Medulla oblongata (tissue), 1 donor: ENCODE data around the gene MRPL21.
A peak's percentile ranks its signal among the peaks of the same experiment; 100 is the strongest.

Experiments
- DNase-seq: peaks from one replicate; pipeline ENCODE4 v3.0.0-alpha.2; 2015; ENCODE audit errors: extremely low spot score

MRPL21 gene

DNA sequence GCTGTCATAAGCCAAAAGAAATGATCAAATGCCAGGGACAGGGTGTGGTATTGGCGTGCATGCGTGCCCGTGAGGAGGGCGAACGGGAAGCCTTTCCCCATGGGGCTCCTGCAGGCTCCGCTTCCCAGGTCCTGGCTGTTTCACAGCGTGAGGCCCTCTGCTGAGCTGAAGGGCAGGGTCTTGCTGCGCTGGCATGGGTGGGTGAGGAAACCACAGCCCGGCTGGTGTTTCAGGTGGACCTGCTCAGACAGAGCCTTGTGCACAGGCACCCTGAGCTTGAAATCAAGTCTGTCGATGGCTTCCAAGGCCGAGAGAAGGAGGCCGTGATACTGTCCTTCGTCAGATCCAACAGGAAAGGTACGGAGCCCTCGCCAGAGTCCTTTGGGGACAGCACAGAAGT lies 31.4 kb upstream of the MRPL21 start:
- no peak for DNase-seq

DNA sequence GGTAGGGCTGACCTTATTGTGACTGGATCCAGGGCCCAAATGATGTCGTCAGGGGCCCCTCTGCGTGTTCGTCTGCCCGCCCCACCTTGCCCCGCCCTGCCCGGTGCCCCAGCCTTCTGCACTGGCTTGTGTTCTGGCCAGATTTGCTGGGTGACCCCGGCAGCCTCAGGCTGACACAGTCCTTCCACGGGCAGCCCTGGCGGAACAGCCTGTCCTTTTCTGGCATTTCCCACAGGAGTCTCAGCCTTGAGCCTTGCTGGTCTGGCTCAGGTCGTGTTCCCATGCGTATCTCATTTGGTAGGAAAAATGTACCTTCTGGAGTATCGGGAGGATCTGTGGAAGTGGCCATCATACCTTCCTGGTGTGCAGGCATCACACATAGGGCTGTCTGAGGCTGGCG lies 31.0 kb upstream of the MRPL21 start:
- no peak for DNase-seq

DNA sequence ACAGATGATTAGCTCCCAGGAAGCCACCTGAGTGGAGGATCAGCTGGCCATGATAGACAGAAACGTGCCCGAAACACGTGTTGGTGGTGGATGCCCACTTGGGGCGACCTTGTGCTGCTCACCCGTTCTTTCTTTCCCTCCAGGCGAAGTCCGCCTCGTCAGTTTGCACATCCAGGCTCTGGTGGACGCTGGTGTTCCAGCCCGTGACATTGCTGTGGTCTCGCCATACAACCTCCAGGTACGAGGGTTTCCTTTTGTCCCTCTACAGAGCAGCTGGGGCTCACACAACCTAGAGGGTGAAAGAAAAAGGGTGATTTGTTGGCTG lies 30.7 kb upstream of the MRPL21 start:
- no peak for DNase-seq

DNA sequence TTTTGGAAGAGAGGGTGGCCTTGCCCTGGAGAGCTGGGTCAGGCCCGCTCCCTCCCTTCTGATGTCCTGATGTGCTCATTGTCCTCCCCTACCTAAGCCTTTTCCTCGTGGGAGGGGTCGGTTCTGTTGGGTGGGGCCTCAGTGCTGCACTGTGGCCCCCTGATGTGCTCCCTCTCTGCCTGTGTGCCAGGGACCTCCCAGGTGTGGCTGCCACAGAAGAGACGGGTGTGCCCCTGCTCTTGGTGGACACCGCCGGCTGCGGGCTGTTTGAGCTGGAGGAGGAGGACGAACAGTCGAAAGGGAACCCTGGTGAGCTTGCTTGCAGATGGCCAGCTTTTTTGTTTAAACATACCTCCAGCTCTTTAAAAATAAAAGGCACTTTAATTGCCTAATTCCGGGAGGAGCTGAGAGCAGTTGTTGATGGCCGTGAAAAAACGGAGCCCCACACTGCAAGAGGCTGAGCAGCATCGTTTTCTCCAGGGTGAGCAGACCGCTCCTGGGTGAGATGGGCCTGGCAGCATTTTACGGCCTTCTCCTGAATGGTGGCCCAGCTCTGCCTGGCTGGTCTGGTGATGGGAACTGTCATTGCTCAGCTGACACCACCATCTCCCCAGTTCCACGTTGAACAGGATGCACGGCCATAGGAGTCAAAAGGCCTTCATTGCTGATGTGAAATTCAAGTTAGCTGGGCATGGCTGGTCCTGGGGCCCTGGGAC lies 30.1 kb upstream of the MRPL21 start:
- no peak for DNase-seq

DNA sequence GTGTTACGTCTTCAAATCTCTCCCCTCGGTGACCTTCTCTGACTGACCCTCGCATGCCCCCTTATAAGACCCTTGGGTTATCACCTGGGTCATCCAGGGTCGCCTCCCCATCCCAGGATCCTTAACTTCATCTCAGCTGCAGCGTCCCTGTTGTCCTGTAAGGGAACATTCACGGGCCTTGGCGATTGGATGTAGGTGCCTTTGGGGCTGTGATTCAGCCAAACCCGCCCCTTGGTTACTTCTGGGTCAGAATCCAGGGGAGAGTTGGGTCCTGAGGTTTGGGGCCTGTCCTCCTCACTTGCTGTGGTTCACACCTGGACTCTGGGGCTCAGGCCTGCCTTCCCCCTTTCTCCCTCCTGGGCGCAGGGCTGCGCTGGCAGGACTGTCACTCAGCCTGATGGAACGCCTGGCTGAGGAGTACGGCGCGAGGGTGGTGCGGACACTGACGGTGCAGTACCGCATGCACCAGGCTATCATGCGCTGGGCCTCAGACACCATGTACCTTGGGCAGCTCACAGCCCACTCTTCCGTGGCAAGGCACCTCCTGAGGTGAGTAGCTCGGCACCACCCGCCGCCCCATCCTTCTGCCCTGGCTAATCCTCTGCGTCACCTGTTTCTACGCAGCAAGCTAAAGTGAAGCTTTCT lies 29.4 kb upstream of the MRPL21 start:
- no peak for DNase-seq

DNA sequence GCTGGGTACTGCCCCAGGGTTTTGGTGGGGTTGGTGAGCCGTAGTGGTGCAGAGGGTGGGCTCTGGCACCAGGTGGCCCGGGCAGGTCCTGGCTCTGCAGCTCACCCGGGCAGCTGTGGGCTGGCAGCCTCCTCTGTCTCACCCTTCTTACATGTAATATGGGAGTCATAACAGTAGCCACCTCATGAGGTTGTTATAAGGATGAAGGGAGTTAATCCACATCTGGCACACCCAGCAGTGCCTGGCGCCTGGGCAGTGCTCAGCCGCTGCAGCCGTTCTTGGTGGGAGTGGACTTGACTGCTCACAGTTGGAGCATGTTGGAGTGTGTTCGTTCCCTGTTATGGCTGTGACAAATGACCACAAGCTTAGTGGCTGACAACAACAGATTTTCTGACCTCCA lies 28.7 kb upstream of the MRPL21 start:
- no peak for DNase-seq

DNA sequence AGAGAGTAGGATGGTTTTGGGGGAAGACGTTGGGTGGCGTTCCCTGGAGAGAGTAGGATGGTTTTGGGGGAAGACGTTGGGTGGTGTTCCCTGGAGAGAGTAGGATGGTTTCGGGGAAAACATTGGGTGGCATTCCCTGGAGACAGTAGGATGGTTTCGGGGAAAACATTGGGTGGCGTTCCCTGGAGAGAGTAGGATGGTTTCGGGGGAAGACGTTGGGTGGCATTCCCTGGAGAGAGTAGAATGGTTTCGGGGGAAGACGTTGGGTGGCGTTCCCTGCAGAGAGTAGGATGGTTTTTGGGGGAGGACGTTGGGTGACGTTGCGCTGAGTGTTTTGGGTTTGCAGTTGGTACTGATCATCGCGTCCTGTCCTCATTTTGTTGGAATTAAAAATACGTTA lies 28.3 kb upstream of the MRPL21 start:
- no peak for DNase-seq

DNA sequence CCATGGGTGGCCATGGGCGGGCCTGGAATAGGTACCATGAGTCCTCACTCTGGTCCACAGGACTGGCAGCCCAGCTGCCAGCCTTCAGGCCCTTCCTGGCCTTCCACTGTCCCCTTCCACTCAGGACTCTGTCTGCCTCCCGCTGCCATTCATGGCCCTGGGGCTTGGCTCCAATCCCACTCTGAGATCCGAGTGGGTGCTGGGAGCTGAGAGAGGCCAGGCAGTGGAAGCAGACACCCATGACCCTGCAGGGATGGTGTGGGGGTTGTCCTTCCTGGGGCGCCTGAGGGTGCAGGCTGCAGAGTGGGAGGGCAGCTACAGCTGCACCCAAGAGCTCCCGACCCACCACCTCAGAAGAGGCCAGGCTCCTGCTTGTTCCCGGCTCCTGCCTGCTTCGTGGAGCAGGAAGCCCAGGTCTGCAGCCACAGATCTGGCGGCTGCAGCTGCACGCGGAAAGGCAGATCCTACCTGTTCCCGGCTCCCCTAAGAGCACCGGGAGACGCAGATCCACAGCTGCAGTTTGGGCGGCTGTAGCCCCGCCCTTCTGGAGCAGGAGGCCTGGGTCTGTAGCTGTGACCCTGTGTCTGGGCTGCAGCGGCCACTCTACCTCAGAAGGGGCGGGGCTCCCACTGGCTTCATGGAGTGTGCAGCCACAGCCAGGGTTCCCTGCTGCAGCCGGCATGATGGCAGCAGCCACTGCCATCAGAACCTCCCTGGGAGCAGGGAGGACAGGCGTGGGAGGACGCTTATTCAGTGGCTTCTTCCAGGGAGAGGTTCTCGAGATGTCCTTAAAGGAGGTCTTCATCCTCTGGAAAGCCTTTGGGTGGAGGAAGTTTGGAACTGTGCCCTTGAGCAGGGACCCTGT lies 27.6 kb upstream of the MRPL21 start:
- no peak for DNase-seq

DNA sequence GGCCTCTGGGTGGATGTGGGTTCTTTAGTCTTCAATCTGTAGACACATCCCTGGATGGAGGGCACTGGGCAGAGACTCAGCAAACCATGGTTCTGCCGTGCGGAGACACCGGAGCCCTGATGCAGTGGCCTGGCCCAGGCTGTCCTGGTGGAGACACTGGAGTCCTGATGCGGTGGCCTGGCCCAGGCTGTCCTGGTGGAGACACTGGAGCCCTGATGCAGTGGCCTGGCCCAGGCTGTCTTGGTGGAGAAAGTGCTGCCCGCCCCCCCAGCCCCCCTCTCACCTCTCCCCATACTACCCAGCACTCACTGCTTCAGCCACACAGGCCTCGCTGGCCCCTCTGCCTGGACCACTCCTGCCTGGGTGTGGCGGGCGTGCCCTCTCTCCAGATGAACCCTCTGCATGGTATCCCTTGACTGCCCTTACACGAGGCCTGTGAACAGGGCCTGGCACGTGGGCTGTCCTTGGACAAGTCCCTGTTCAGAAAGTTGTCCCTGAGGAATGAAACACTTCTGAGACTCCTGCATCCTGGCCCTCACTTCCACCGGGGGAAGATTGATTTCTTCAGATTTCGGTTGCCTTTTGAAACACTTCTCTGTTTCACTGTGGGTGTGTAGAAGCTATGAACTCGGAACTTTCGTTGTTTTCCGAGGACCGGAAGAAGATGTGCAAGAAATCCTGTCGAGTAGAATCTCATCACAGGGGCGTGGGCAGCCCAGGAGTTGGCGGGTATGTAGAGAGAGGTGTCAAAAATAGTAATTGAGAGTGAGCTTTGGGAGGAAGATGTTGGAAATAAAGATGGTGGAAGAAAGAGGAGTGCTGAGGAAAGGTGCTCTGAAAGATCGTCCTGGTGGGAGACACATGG lies 26.3 kb upstream of the MRPL21 start:
- DNase-seq, result no peak

DNA sequence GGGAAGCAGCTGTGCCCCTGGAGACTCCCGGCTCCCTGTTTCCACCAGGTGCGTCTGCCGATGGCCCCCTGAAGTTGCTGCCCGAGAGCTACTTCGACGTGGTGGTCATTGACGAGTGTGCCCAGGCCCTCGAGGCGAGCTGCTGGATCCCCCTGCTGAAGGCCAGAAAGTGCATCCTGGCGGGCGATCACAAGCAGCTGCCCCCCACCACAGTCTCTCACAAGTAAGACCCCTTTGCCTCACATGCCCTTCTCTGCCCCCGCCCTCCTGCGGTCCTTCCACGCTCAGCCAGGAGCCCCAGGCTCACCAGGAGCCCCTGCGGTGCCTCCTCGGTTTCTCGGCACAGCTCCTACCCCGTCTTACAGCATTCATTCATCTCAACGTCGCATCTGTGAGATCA lies 25.5 kb upstream of the MRPL21 start:
- no peak for DNase-seq

DNA sequence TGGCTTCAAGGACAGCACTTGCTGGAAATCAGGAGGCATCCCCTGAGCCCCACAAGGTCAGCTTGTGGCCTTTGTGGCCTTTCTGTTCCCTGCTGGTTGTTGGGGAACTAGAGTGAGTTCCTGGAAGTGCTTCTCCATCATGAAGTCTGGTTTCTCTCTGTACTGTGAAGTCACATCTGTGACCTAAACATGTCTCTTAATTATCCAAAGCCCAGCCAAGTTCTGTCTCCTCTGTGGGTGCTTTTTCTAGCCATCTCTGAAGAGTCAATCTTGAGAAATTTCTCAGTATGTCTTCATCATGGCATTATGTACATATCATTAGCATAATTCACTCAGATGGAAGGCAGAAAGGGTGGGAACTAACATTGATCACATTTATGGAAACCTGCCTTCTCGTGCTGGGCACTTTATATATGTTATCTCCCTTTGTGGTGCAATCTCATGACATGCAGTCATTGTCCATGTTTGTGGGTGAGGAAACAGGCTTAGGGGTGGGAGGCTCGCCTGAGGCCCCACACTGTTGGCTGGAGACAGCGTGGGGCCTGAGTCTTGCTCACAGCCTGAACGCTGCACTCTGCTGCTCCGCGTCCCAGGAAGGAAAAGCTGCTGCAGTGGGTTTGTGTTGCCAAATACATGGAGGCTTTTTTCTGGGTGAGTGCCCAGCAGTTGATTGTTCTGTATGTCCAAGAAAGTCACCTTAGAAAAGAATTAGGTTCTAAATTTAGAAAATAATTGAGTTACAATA lies 24.7 kb upstream of the MRPL21 start:
- no peak for DNase-seq

DNA sequence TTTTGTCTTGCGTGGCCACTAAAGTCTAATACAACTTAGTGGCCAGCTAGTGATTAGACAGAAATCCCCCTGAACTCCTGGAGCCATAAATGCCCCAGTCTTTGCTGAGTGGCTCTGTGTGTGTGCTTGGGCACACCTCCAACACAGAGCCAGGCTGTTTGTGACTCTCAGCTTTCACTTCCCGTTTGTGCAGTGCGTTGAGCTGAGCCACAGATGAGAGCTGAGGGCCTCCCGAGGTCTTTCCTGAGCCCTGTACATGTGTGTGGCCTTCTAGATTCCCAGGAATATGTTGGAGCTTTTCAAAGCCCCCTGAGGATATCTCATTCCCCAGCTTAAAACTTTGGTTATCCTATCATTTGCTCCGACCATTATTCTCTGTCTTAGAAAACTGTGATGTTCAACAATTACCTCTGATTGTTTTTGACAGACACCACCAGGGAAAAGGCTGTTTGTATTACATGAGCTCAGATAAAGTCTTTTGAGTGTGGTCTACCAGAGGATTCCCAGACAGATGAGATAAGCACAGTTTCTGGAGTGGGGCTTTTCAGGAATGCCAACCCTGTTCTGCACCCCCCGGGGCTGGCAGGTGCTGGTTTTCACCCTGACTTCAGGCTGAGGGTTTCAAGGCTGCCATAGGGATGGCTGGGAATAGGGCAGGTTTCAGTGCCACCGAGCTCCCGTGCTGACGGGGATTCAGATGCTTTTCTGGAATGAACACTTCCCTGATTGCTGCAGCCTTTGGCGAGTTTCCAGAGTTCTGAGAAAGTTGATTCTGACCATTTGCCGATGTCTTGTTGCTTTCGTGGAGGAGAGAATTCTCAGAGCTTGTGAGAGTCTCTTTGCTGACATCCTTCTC lies 23.9 kb upstream of the MRPL21 start:
- DNase-seq, result peak; percentile 52

DNA sequence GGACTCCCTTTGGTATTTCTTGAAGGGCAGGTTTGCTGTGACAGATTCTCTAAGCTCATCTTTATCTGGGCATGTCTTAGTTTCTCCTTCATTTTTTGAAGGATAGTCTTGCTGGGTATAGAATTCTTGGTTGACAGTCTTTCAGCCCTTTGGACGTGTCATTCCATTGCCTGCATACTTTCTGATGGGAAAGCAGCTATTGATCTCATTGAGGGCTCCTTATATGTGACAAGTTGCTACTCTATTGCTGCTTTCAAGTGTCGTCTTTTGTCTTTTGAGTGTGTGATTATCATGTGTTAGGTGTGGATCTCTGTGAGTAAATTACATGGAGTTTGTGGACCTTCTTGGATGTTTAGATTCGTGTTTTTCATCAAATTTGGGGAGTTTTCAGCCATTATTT lies 22.0 kb upstream of the MRPL21 start:
- no peak for DNase-seq

DNA sequence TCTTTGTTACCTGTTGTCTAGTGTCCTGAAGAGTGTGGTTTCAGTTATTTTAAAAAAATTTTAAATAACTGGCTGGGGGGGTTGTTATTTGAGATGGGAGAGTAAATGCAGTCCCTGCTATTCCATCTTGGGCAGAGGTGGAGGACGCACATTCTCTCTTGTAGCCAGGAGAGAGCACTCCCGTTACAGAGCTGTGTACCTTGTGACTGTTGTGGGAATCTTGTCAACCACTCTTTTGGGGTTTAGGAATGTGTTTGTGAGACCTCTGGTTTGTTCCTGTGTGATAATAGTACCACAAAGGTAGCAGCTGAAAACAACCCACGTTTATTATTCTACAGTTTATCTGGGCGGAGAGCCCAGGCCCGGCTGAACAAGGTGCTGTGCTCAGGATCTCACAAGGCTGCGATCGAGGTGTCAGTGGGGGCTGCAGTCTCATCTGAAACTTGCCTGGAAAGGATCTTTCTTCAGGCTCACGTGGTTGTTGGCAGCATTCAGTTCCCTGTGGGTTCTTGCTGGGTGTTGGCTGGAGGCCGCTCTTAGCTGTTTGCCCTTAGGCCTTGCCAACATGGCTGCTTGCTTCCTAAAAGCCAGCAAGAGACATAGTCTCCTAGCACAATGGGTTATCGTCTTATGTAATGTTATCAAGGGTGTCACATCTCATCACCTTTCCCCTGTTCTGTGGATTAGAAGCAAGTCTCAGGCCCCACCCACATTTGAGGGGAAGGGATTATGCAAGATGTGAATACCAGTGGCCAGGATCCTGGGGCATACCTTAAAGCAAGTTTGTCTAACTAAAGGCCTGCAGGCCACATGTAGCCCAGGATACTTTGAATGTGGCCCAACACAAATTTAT lies 20.7 kb upstream of the MRPL21 start:
- DNase-seq, result no peak

DNA sequence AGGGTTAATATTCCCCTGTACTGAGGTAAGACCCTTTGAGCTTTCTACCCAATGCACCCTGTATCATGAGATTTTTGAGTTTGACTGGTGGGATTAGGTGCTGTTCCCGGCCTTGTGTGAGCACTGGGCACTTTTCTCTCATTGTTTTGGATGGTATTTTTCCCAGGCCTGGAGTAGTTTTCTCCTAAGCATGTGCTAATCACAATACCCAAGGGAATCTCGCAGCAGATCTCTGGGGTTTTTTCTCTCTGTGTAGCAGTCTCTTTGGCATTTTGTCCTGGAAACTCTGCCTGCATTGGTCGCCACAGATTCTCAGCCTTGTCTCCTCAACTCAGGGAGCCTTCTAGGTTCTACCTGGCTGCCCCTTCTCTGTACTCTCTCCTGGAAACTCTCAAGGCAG lies 20.0 kb upstream of the MRPL21 start:
- no peak for DNase-seq

DNA sequence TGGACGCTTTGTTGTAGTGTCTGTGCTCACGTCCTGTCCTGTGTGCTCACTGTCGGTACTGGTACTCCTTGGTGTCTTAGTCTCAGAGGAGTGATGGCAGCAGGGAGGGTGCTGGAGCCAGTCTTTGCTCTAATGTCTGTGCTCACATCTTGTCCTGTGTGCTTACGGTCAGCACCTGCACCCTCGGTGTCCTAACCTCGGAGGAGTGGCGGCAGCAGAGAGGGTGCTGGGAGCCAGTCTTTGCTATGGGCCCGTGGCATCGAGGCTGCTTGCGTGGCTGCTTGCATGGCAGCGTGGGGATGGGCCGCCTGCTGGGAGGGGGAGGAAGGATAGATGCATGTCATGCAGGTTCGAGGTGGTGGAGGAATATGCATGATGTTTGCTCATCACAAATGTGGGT lies 12.8 kb upstream of the MRPL21 start:
- no peak for DNase-seq

DNA sequence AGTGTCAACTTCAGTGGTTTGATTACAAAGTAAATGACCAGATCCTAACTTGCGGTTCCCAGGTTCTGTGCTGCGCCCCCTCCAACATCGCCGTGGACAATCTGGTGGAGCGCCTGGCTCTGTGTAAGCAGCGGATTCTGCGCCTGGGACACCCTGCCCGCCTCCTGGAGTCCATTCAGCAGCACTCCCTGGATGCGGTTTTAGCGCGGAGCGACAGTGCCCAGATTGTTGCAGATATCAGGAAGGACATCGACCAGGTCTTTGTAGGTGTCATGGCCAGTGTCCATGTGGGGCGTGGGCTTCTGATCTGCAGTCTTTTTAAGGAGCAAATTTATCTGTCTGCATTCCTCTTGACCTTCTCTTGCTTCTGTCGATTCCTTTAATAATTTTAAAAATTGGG lies 11.1 kb upstream of the MRPL21 start:
- DNase-seq, result no peak

DNA sequence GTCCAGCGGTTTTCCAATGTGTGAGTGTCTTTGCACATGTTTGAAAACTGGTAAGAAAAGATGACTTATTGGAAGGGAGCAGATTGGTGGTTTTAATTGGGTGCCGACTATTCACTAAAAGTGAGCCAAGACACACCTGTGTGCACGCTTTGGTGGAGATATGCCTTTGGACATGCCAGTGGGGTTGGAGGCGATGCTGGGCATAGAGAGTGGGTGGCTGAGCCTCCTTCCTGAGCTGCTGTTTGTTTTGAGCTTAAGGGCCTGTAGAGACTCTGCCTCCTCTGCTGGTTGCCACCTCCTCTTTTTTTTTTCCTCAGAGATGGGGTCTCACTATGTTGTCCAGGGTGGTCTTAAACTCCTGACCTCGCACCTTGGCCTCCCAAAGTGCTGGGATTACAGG lies 9.6 kb upstream of the MRPL21 start:
- no peak for DNase-seq

DNA sequence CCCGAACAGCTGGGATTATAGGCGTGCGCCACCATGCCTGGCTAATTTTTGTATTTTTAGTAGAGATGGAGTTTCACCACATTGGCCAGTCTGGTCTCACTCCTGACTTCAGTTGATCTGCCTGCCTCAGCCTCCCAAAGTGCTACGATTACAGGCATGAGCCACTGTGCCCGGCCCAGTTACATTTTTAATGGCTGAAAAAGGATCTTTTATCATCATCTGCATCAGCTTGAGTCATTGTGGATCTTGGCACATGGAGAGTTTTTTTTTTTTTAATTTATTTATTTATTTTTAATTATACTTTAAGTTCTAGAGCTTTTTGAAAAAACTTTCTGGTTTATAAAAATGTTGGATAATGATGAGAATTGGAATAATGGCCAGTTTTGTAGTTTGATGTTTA lies 8.6 kb upstream of the MRPL21 start:
- no peak for DNase-seq
